A549 (cell line): ENCODE data around the gene SPAG4. TPM values are rescaled to one million over a fixed set of nuclear protein-coding genes. Genes with fewer than 3 reads are reported as not detected.

Experiments used
- ATAC-seq, 2 experiments: fragments of 200-7000 bp in 1 of 2; fragments of >200 bp in 1 of 2; cut with Nextera tagmentation in 1 of 2; cut with Tn5 transposase in 1 of 2; 3 replicates each; pipeline versions ENCODE4 v1.8.0 to v1.9.1; 2018 to 2020; ENCODE audit warnings: mild to moderate bottlenecking in 1 of 2, moderate library complexity in 1 of 2
- CTCF ChIA-PET: fragments of 300-600 bp; sonication (Branson Sonifier 250); formaldehyde crosslinking; extraction: SDS; loops from one replicate; lab custom pipeline; 2021; ENCODE audit warnings: antibody characterized with exemption, inconsistent platforms; lab: Yijun Ruan, JAX
- POLR2A ChIA-PET: fragments of 350-600 bp; formaldehyde crosslinking; extraction: SDS; loops from one replicate; lab custom pipeline; 2021; ENCODE audit warnings: antibody characterized with exemption, inconsistent platforms; lab: Yijun Ruan, JAX
- DNase-seq, 2 experiments: peaks; one replicate each; pipeline versions ENCODE4 v3.0.0 to v3.0.0-alpha.2; 2011 to 2016; ENCODE audit warnings: low read depth in 1 of 2, low spot score in 1 of 2
- FAIRE-seq: peaks from 2 replicates; lab custom pipeline; 2011; peaks lifted over from hg19 to GRCh38; lab: Jason Lieb, UNC
- H3K27ac ChIP-seq, 2 experiments: fragments of >200 bp; sonication (Bioruptor Twin); formaldehyde crosslinking; 3 replicates each; pipeline ENCODE4 v1.5.1; 2016 to 2017
- H3K4me1 ChIP-seq: fragments of >200 bp; sonication (Bioruptor Twin); formaldehyde crosslinking; 3 replicates; pipeline ENCODE4 v1.6.1; 2016
- H3K4me2 ChIP-seq: fragments of >200 bp; sonication (Bioruptor Twin); formaldehyde crosslinking; 3 replicates; pipeline ENCODE4 v1.6.1; 2016
- H3K4me3 ChIP-seq: fragments of >200 bp; sonication (Bioruptor Twin); formaldehyde crosslinking; 3 replicates; pipeline ENCODE4 v1.5.1; 2016
- H3K9me3 ChIP-seq: fragments of >200 bp; sonication (Bioruptor Twin); formaldehyde crosslinking; 3 replicates; pipeline ENCODE4 v1.6.1; 2016
- CBX2 ChIP-seq: fragments of 200-600 bp; sonication (generic); IDR thresholded peaks from 2 replicates; pipeline ENCODE4 v1.6.1; 2016; ENCODE audit warnings: low read depth, mild to moderate bottlenecking, borderline replicate concordance
- CHD2 ChIP-seq: fragments of 150-350 bp; IDR thresholded peaks from 2 replicates; pipeline ENCODE4 v1.6.1; 2014; ENCODE audit warnings: low read length; ENCODE audit not compliant: partially characterized antibody
- EP300 ChIP-seq, 2 experiments: fragments of >200 bp; sonication (Bioruptor Twin); formaldehyde crosslinking; IDR thresholded peaks; 2 replicates in 1 of 2; 3 replicates in 1 of 2; pipeline ENCODE4 v1.6.1; 2016 to 2017
- ESRRA ChIP-seq: fragments of 150-350 bp; IDR thresholded peaks from 2 replicates; pipeline ENCODE4 v1.6.1; 2014; ENCODE audit warnings: mild to moderate bottlenecking, low read length, borderline replicate concordance
- FOSL2 ChIP-seq, 2 experiments: fragments of 450-650 bp in 1 of 2; fragments of >200 bp in 1 of 2; sonication (Bioruptor Twin) in 1 of 2; formaldehyde crosslinking; IDR thresholded peaks; 2 replicates each; pipeline versions ENCODE4 v1.5.0 to v1.6.1; 2016 to 2020; ENCODE audit warnings: mild to moderate bottlenecking in 1 of 2, moderate library complexity in 1 of 2
- HDAC2 ChIP-seq: fragments of 200-600 bp; sonication (generic); IDR thresholded peaks from 2 replicates; pipeline ENCODE4 v1.6.1; 2016
- HOXB13 ChIP-seq: fragments of 250-450 bp; sonication (Bioruptor Pico); IDR thresholded peaks from 2 replicates; pipeline ENCODE4 v1.5.0; 2020; ENCODE audit warnings: low read depth, mild to moderate bottlenecking, moderate library complexity
- HOXB5 ChIP-seq: fragments of 250-450 bp; sonication (Bioruptor Pico); IDR thresholded peaks from 2 replicates; pipeline ENCODE4 v1.5.0; 2020; ENCODE audit warnings: mild to moderate bottlenecking, moderate library complexity
- MAFK ChIP-seq: fragments of 450-650 bp; IDR thresholded peaks from 2 replicates; pipeline ENCODE4 v1.6.1; 2014; ENCODE audit not compliant: partially characterized antibody
- MAZ ChIP-seq: fragments of 150-350 bp; IDR thresholded peaks from 2 replicates; pipeline ENCODE4 v1.6.1; 2014; ENCODE audit warnings: antibody characterized with exemption, low read depth, low read length, borderline replicate concordance
- NFE2L2 ChIP-seq: fragments of 150-350 bp; conservative IDR thresholded peaks from 2 replicates; pipeline ENCODE4 v1.6.1; 2014; ENCODE audit warnings: low read length
- NPAS2 ChIP-seq: fragments of 250-450 bp; sonication (Bioruptor Pico); IDR thresholded peaks from 2 replicates; pipeline ENCODE4 v1.8.0; 2022; ENCODE audit warnings: mild to moderate bottlenecking, moderate library complexity, borderline replicate concordance
- PHF8 ChIP-seq: fragments of 200-600 bp; sonication (generic); IDR thresholded peaks from 2 replicates; pipeline ENCODE4 v1.6.1; 2016; ENCODE audit warnings: low read depth, mild to moderate bottlenecking, antibody characterized with exemption, moderate library complexity, borderline replicate concordance
- POLR2AphosphoS2 ChIP-seq: conservative IDR thresholded peaks from 2 replicates; pipeline ENCODE4 v1.6.1; 2012; ENCODE audit warnings: low read length, improper control_type of control experiment, inconsistent platforms
- RAD21 ChIP-seq, 2 experiments: fragments of >200 bp in 1 of 2; sonication (Bioruptor Twin) in 1 of 2; formaldehyde crosslinking in 1 of 2; IDR thresholded peaks in 1 of 2; conservative IDR thresholded peaks in 1 of 2; 2 replicates in 1 of 2; 3 replicates in 1 of 2; pipeline ENCODE4 v1.6.1; 2012 to 2018; ENCODE audit warnings: inconsistent platforms in 1 of 2
- RARB ChIP-seq: fragments of 250-450 bp; sonication (Bioruptor Pico); IDR thresholded peaks from 2 replicates; pipeline ENCODE4 v1.8.0; 2021; ENCODE audit warnings: mild to moderate bottlenecking, moderate library complexity
- SMC3 ChIP-seq: fragments of >200 bp; sonication (Bioruptor Twin); formaldehyde crosslinking; IDR thresholded peaks from 3 replicates; pipeline ENCODE4 v1.6.1; 2018; ENCODE audit warnings: inconsistent platforms
- TP53 ChIP-seq: fragments of 250-450 bp; sonication (Bioruptor Pico); IDR thresholded peaks from 2 replicates; pipeline ENCODE4 v1.5.0; 2021; ENCODE audit warnings: mild to moderate bottlenecking, moderate library complexity
- ZFP36 ChIP-seq: fragments of 450-650 bp; IDR thresholded peaks from 2 replicates; pipeline ENCODE4 v1.6.1; 2014; ENCODE audit warnings: borderline replicate concordance; ENCODE audit not compliant: partially characterized antibody
- ZSCAN20 ChIP-seq: fragments of 250-450 bp; sonication (Bioruptor Pico); IDR thresholded peaks from 2 replicates; pipeline ENCODE4 v1.8.0; 2022; ENCODE audit warnings: mild to moderate bottlenecking, moderate library complexity
- WGBS: methylation state at CpG from one replicate; pipeline ENCODE4 v1.1.6; 2017; ENCODE audit errors: missing lambda C conversion rate; 5-methylcytosine and 5-hydroxymethylcytosine counted together
- polyA plus RNA-seq, 4 experiments: library from polyadenylated mRNA; depleted of rRNA in 3 of 4; stranded (reverse); fragments of >200 nt; fragmentation: RNase III in 1 of 4; extraction: RNeasy Plus Mini Kit Qiagen cat#74134 plus additional on column Dnase treatment in 1 of 4; gene quantifications; 2 replicates in 3 of 4; 3 replicates in 1 of 4; pipeline ENCODE4 v1.2.3, GENCODE V29; 2011 to 2017
- TF ChIP-seq, protein P1 (sequence below): fragments of 250-450 bp; sonication (Bioruptor Pico); IDR thresholded peaks from 2 replicates; pipeline ENCODE4 v1.5.0; 2021; ENCODE audit warnings: mild to moderate bottlenecking, moderate library complexity, borderline replicate concordance
- TF ChIP-seq, protein P2 (sequence below): fragments of >200 bp; sonication (Bioruptor Twin); formaldehyde crosslinking; IDR thresholded peaks from 3 replicates; pipeline ENCODE4 v1.6.1; 2016
- TF ChIP-seq, protein P3 (sequence below): IDR thresholded peaks from 2 replicates; pipeline ENCODE4 v1.6.1; 2012; ENCODE audit warnings: low read depth, borderline replicate concordance
- TF ChIP-seq, protein P4 (sequence below): fragments of 250-450 bp; sonication (Bioruptor Pico); IDR thresholded peaks from 2 replicates; pipeline ENCODE4 v1.5.0; 2020; ENCODE audit warnings: low read depth, mild to moderate bottlenecking, moderate library complexity
- TF ChIP-seq, protein P5 (sequence below): fragments of 450-650 bp; IDR thresholded peaks from 2 replicates; pipeline ENCODE4 v1.6.1; 2014; ENCODE audit warnings: antibody characterized with exemption

The SPAG4 gene
- polyA plus RNA-seq, 2 of the 4 experiments (the other 2 are of a cell fraction) = 4.4 to 5.0 TPM

DNA sequence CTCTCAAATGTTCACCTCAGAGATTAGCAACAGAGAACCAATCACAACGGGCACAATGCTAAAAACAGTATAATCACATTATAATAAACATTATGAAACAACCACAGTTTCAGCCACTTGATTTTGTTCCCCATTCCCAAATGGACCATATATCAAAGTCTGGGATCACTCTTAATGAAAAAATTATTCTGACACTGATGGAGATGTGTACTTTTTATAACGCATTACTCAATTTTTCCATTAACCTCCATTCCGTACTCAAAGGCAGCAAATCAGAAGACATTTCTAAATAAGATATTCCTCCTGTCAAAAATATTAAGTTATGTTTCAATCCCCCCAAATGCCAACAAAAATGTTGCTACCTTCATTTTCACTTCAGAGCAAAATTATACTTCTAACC lies 46.3 kb downstream of the SPAG4 start:
- ATAC-seq (no peak), FAIRE-seq (no peak), DNase-seq (no peak)
- no peak overlapping the region for H3K27ac ChIP-seq
- H3K4me3 ChIP-seq = peak overlapping the region; percentile 91; the same call in 2 of the 3 replicates
- TF ChIP-seq, protein P1, sequence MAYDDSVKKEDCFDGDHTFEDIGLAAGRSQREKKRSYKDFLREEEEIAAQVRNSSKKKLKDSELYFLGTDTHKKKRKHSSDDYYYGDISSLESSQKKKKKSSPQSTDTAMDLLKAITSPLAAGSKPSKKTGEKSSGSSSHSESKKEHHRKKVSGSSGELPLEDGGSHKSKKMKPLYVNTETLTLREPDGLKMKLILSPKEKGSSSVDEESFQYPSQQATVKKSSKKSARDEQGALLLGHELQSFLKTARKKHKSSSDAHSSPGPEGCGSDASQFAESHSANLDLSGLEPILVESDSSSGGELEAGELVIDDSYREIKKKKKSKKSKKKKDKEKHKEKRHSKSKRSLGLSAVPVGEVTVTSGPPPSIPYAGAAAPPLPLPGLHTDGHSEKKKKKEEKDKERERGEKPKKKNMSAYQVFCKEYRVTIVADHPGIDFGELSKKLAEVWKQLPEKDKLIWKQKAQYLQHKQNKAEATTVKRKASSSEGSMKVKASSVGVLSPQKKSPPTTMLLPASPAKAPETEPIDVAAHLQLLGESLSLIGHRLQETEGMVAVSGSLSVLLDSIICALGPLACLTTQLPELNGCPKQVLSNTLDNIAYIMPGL = no peak
- TF ChIP-seq, protein P2, sequence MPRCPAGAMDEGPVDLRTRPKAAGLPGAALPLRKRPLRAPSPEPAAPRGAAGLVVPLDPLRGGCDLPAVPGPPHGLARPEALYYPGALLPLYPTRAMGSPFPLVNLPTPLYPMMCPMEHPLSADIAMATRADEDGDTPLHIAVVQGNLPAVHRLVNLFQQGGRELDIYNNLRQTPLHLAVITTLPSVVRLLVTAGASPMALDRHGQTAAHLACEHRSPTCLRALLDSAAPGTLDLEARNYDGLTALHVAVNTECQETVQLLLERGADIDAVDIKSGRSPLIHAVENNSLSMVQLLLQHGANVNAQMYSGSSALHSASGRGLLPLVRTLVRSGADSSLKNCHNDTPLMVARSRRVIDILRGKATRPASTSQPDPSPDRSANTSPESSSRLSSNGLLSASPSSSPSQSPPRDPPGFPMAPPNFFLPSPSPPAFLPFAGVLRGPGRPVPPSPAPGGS = no peak
- TF ChIP-seq RARB (CRISPR knock-in tag) = no peak
- no peak for TF ChIP-seq CHD2
- TF ChIP-seq TP53 (CRISPR knock-in tag) = no peak
- no peak for TF ChIP-seq ZSCAN20 (CRISPR knock-in tag)
- no peak for TF ChIP-seq NFE2L2
- TF ChIP-seq ESRRA = no peak
- no peak for TF ChIP-seq EP300 (IDR thresholded peaks at IDR 0.05)
- no peak for TF ChIP-seq PHF8
- POLR2A ChIA-PET = no interaction called here
- no peaks in the 10 kb centered on the region for H3K9me3 ChIP-seq
- H3K4me2 ChIP-seq = peak overlapping the region; percentile 97
- 66% methylated on average over 3 of the region's 3 CpGs for WGBS
- H3K4me1 ChIP-seq = peaks cover 31% of the 10 kb centered on the region
- CTCF ChIA-PET = interaction anchor here (1.2 kb wide), 1 partner anchor 43 kb away, joined by 8 read pairs; no protein-coding TSS in a partner anchor

DNA sequence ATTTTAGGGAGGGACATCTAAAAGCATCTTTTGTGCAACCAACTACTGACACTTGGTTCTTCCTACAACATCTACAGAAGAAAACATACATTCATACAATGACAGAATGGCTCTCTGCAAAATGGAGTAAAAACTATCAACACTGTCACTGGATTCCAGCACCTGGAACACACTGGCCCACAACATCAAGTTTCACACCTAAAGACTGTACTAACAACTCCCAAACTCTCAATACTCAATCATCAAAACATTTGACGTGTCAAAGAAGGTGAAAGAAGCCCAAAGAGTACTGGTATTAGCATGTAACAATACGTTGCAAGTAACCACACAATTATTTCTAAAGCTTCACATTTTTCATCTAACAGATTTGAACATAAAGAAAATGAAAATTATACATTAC lies 46.9 kb downstream of the SPAG4 start:
- TF ChIP-seq CBX2 (no peak), POLR2AphosphoS2 (no peak), MAFK (no peak), HOXB13 (CRISPR knock-in tag) (no peak), HDAC2 (no peak), SMC3 (no peak), NPAS2 (no peak), MAZ (no peak), ZFP36 (no peak), HOXB5 (CRISPR knock-in tag) (no peak), FOSL2 (IDR thresholded peaks at IDR 0.05) (no peak), FOSL2 (CRISPR knock-in tag; IDR thresholded peaks at IDR 0.05) (no peak), RAD21 (conservative IDR thresholded peaks at IDR 0.05 in 1 of 2, IDR thresholded peaks at IDR 0.05 in 1 of 2) (no peak), RARB (CRISPR knock-in tag) (no peak)
- TF ChIP-seq, protein P3, sequence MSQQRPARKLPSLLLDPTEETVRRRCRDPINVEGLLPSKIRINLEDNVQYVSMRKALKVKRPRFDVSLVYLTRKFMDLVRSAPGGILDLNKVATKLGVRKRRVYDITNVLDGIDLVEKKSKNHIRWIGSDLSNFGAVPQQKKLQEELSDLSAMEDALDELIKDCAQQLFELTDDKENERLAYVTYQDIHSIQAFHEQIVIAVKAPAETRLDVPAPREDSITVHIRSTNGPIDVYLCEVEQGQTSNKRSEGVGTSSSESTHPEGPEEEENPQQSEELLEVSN = no peak
- TF ChIP-seq, protein P4, sequence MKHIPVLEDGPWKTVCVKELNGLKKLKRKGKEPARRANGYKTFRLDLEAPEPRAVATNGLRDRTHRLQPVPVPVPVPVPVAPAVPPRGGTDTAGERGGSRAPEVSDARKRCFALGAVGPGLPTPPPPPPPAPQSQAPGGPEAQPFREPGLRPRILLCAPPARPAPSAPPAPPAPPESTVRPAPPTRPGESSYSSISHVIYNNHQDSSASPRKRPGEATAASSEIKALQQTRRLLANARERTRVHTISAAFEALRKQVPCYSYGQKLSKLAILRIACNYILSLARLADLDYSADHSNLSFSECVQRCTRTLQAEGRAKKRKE (CRISPR knock-in tag) = no peak
- TF ChIP-seq, protein P5, sequence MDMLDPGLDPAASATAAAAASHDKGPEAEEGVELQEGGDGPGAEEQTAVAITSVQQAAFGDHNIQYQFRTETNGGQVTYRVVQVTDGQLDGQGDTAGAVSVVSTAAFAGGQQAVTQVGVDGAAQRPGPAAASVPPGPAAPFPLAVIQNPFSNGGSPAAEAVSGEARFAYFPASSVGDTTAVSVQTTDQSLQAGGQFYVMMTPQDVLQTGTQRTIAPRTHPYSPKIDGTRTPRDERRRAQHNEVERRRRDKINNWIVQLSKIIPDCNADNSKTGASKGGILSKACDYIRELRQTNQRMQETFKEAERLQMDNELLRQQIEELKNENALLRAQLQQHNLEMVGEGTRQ = no peak
- ATAC-seq (no peak), DNase-seq (no peak), FAIRE-seq (no peak)
- peak overlapping the region; percentile 97 for H3K4me2 ChIP-seq
- H3K9me3 ChIP-seq = no peaks in the 10 kb centered on the region
- 33% methylated on average over 2 of the region's 2 CpGs for WGBS
- ChIA-PET POLR2A (interaction anchor here (1.9 kb wide), 1 partner anchor 14 kb away, joined by 7 read pairs; no protein-coding TSS in a partner anchor), CTCF (interaction anchor here (0.6 kb wide), 1 partner anchor 143 kb away, joined by 3 read pairs; no protein-coding TSS in a partner anchor)
- H3K27ac ChIP-seq = no peak overlapping the region
- H3K4me3 ChIP-seq = peak overlapping the region; percentile 91
- H3K4me1 ChIP-seq = peaks cover 31% of the 10 kb centered on the region
